D341Med (cell line): ENCODE data around the gene ACER2.
"Not testable (repeated sequence)": the region's sequence is repeated elsewhere in the genome, so short reads cannot be mapped to it uniquely, and the experiment has no call there.

ENCODE experiments used
- DNase-seq: peaks from one replicate; pipeline ENCODE4 v3.0.0; 2012; ENCODE audit warnings: low spot score

Gene ACER2

DNA sequence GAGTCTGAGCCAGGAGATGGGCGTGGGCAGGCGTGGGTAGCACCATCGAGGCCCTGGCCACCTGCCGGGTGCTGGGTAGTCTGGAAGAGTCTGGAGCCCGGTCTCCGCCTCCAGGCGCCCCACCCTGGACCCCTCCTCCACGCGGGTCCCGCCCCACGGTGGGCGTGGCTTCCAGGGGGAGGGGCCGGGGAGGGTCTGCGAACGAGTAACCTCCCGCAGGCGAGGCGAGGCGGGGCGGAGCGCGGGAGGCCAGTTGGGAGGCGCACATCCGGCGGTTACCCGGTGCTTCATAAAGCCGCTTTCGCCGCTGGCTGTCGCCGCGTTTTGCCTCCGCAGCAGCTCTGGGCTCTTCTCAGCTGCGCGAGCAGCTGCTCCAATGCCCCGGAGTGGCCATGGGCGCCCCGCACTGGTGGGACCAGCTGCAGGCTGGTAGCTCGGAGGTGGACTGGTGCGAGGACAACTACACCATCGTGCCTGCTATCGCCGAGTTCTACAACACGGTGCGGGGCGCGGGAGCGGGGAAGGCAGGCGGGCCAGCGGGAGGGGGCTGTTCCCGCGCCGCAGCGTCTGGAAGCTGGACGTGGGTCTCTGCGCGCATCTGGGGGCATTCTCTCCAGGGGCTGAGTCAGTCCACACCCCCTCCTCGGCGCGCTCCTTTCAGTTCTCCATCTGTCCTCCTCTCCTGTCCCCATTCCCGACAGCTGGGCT lies at the start of gene ACER2:
Gene ACER2 (plus strand): TSS at position 317 of the 708 bp plus-strand sequence. CDS start 76 bp downstream, at position 393.
- peak; percentile 98 for DNase-seq

DNA sequence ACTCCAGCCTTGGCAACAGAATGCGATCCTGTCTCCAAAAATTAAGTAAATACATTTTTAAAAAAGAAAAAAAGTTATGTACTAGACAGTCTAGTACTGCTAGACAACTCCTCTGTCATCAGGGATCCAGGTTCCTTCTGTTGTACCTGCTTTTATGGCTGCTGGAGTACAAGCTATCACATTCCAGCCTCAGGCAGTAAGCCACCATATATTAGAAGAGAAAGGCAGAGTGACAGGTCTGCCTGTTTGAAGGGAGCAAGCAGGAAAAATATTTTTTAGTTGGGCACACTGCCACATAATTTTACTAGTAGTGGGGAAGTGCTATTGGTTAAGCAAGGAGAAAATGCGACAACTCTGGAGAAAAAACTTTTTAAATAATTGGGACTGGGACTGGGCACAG lies 39.7 kb upstream of the ACER2 start:
- DNase-seq, result no peak

DNA sequence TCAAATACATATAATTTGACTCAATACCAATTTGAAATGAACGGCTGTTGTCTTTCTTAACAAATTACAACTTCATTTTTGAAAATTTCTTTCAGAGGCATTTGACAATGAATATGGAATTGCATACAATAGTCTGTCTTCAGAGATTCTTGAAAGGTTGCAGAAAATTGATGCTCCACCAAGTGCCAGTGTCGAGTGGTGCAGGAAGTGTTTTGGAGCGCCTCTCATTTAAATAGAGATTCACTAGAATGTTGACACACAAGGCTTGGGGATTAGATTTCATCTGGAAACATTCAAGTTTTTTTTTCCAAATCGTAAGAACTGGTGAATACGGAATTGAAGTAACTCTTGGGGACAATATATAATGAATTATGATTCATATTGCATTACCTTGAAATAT lies 36.9 kb upstream of the ACER2 start:
- peak; percentile 28 for DNase-seq

DNA sequence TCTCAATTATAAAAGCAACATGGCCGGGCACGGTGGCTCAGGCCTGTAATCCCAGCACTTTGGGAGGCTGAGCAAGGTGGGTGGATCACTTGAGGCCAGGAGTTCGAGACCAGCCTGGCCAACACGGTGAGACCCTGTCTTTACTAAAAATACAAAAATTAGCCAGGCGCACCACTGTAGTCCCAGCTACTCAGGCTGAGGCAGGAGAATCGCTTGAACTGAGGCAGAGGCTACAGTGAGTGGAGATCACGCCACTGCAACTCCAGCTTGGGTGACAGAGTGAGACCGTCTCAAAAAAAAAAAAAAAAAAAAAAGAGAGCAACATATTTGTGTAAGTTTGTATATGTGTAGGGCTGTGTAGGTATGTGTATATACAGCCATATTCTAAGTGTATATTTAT lies 36.2 kb upstream of the ACER2 start:
- no peak for DNase-seq

DNA sequence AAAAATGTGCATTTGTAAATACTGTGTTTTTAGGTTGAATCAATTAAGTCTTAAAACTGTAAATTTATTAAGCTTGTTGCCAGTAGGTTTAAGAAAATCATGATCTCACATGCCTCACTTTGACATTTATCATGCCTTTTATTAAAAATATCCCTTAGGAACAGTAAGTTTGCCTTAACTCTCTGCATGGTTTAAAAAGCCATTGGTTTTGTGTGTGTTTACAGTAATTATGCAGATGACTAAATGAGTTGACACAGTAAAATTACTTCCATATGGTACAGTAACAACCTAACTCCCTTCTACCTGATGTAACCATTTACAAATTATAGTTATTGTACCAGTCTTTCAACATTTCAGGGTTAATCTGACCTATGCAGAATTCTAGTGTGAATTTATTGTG lies 35.3 kb upstream of the ACER2 start:
- no peak for DNase-seq

DNA sequence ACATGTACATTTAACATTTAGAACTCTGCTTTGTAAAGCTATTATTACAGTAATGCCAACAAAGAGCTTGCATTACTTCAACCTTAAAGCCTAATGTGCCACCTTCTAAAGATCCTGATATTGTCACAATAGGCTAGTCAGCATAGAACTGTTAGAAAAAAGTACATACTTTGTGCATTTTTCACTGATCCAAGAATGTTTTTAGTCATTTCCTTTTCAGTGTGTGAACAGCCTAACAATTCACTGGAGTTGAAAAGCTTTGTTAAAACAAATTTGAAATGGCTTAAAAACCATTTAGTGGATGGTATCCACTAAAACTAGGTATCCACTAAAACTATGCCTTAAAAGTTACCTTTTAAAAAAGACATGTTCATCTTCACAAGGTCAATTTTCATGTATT lies 33.3 kb upstream of the ACER2 start:
- no peak for DNase-seq

DNA sequence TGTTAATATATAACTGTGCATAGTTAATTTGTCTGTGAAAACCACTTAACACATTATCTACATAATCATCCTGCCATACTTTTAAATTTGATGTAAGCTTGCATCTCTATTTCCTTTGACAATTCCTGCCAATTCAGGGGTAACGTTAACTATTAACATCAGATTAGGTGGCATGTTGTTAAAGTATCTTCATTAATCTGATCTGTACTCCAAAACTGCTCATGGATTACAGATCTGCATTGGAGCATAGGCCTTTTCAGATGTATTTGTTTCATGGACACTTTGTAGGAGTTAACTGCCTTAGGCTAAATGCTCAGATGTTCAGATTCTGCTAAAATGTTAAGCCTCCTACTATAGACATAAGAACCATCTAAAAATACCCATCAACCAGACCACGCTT lies 31.9 kb upstream of the ACER2 start:
- DNase-seq, result no peak

DNA sequence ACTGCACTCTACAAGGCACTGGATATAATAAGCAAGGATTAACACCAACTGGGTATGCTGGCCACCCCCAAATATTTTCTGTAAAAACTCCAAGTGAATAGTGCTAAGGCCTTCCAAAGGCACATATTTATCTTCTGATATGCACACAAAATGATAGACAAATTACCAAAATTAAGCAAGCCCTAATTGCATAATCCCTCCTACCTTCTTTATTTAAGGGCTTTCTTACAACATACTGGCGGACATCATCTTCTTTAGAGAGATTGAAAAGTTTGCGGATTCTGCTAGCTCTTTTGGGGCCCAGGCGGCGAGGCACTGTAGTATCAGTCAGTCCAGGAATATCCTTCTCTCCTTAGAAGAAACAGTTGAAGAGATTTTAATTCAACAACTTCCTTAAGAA lies 30.6 kb upstream of the ACER2 start:
- DNase-seq, result no peak

DNA sequence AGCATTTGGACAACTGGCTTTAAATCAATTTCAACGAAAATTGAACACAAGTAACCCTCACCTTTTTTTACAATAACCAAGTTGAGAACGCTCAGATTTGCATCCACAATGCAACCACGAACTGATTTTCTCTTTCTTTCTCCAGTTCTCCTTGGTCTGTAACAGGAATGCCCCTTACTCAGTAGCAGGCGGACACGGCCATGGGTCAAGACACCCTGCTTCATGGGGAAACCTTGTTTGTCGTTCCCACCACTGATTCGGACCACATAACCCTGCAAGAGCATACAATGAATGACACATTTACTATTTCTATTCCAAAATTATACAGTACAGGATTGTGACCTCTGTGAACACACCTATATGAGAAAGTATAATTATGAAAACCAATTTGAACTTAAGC lies 30.2 kb upstream of the ACER2 start:
- DNase-seq, result no peak

DNA sequence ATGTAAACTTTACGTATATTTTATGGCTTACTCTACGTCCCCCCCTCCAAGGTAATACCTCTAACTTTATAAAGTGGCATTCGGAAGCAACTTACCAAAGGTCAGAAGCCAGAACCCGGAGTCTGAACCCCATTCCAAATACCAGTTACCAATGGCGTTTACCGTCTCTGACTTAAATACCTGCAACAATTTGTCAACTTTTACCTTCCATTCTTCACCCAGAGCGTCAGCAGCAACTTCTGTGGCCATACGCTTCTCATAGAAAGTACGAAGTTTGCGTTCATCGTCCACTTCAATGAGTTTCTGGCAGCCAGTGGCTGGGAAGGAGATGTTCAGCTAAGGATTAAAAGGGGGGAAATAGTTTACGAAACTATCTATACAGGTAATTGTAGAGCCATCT lies 29.5 kb upstream of the ACER2 start:
- DNase-seq, result no peak

DNA sequence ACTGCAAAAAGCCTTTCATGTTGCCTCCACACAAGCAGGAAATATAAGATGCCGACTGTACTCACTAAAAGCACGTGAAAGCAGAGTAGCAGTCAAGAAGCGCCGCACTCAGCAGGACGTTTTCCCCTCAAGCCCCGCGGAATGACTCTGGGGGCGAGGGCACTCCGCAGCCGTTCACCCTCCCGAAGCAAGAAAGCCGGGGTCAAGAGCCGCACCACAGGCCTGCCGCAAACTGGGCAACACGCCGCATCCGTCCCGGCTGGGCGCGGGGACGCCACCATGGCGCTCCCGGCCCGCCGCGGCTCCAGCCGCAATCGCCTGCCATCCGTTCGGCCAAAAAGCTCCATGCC lies 29.1 kb upstream of the ACER2 start:
- DNase-seq, result peak; percentile 59

DNA sequence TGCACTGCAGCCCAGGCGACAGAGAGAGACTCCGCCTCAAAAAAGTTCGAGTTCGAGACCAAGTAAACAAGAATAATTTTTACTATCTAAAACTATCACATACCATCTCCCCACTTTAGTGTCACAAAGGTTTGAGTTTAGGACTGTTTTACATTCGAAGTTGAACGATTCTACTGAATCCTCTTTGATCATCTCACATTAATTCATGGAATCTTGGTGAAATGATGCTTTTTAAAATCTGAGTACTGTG lies 28.1 kb upstream of the ACER2 start:
- no peak for DNase-seq

DNA sequence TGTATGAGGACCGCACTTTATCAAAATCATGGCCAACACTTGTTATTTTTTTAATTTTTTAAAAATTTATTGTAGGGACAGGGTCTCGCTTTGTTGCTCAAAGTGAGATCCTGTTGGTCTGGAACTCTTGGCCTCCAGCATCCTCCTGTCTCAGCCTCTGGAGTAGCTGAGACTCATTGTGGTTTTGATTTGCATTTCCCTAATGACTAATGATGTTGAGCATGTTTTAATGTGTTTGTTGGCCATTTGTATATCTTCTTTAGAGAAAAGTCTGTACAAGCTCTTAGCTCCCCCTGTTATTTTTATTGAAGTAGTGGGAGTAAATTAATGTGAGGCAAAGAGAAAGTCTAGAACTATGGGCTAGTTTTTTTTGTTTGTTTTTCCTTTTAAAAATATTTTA lies 27.2 kb upstream of the ACER2 start:
- DNase-seq, result no peak

DNA sequence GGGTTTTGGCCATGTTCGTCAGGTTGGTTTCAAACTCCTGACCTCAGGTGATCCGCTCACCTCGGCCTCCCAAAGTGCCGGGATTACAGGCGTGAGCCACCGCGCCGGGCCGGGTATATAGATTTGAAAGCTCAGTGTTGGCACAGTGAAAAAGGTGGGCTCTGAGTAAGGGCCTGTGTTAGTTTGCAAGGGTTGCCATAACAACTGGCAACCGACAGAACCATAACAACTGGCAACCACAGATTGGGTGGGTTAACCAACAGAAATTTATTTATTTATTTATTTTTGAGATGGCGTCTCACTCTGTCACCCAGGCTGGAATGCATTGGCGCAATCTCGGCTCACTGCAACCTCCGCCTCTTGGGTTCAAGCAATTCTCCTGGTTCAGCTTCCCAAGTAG lies 23.6 kb upstream of the ACER2 start:
- not testable (repeated sequence) for DNase-seq

DNA sequence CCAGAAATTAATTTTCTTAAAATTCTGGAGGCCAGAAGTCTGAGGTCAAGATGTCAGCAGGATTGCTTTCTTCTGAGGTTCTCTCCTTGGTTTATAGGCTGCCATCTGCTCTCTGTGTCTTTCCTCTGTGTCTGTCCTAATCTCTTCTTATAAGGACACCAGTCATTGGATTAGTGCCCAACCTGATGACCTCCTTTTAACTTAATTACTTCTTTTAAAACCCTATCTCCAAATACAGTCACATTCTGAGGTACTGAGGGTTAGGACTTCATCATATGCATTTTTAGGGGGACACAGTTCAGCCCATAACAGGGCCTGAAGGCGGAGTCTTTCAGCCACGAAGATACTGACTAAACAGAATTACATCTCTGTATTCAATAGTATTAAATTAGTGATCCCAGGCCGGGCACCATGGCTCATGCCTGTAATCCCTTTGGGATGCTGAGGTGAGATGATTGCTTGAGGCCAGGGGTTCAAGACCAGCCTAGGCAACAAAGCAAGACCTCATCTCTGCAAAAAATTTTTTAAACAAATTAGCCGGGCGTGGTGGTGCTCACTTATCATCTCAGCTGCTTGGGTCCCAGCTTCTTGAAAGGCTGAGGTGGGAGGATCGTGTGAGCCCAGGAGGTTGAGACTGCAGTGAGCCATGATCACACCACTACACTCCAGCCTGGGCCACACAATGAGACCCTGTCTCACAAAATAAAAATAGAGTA lies 22.9 kb upstream of the ACER2 start:
- DNase-seq, result no peak

DNA sequence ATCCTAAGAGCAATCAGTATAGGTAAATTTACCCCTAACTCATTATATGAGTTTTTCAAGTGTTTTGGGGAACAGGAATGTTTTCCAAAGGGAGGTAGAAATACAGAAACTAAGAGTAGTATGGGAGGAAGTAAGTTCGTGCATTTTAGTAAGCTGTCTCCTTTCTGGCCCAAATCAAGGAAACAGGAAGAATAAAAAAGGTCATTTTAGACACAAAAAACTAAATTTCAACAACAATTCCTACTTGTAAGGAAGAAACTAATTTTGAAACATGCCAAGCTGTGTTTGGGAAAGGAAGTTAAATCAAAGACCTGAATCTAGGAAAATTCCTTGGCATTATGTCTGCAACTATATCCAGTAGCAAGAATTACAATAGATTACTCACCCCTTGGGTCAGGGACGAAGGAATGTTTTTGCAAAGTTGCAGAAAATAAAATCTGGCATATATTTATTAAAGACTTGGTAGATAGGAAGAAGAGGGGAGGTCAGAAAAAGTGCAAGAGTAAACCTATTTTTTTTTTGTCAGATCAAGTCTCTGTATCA lies 22.2 kb upstream of the ACER2 start:
- DNase-seq, result no peak

DNA sequence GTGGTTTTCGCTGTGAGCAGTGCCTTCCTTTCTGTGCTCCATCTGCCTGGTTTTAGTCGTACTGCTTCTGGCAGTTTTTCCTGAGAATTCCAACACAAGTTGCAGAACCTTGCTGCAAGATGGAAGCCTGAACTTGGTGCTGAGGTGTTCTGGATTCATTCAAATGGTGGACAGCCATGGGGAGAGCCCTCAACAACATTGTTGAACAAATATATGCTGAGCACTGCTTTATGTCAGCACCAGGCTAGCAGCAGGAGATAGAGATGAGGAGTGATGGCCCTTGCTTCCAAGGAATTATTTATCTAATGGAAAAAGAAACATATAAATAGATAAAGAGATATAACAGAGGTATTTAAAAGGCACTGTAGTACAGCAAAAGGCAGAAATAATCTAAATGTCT lies 21.5 kb upstream of the ACER2 start:
- no peak for DNase-seq

DNA sequence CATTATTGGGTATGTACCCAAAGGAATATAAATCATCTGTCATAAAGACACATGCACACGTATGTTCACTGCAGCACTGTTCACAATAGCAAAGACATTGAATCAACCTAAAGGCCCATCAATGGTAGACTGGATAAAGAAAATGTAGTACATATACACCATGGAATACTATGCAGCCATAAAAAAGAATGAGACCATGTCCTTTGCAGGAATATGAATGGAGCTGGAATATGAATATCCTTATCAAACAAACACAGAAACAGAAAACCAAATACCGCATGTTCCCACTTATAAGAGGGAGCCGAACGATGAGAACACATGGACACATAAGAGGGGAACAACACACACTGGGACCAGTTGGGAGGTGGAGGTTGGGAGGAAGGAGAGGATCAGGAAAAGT lies 19.3 kb upstream of the ACER2 start:
- DNase-seq, result not testable (repeated sequence)

DNA sequence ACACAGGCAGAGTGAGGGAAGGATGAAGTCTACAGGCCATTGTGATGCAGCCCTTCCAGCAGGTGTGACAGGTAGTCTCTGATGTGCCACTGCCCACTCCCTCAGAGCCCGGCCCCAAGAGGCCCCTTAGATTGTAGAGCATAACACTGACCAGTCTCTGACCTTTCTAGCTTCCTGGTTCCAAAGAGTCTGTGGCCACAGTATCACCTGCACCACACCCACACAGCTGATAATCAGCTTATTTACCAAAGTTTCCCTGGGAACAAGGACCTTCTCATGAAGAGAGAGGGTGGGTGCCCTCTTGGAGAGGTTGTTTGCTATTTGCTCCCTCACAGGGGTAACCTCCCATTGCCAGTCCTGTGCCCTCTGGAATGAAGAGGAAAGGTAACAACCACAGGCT lies 11.0 kb upstream of the ACER2 start:
- no peak for DNase-seq

DNA sequence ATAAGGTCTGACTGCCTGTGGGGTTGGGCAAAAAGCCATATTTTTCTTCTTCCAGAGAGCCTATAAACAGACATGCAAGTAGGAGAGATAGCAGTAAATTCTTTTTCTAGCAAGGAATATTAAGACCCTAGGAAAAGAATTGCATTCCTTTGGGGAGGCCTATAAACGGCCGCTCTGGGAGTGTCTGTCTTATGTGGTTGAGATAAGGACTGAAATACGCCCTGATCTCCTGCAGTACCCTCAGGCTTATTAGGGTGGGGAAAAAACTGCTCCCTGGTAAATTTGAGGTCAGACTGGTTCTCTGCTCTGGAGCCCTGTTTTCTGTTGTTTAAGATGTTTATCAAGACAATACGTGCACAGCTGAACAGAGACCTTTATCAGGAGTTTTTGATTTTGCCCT lies 5.6 kb upstream of the ACER2 start:
- not testable (repeated sequence) for DNase-seq

DNA sequence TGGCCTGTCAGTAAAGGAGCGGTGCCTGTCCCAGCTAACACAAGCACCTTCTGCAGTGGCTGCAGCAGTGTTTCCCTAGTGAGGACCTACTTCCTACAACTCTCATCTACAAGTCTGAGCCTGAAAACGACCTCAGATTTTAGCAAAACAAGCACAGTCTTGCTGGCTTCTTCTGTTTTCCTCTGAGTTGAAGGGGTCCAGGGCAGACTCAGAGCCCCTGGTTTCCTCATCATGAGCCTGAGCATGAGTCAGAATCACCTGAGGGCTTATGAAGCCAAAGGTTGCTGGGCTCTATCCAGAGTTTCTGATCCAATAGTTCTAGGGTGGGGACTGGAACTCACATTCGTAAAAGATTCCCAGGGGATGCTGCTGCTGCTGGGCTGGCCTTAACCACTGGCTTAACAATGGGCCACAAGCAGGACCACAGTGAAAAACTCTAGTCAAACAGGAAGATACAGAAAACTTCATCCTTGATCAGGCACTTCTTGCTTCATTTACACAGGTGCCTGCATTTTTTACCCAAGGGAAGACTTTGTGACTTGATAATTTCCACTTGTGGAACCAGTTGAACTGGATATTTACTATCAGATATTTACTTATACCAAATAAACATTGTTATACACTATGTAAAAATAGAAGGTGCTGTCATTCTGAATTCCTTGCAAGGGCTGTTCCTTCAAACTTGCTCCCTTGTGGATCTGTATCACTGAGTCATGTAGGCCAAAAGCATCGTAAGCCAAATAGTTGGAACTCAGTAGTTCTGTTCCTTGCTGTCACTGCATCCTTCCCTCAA lies 4.3 kb upstream of the ACER2 start:
- no peak for DNase-seq

DNA sequence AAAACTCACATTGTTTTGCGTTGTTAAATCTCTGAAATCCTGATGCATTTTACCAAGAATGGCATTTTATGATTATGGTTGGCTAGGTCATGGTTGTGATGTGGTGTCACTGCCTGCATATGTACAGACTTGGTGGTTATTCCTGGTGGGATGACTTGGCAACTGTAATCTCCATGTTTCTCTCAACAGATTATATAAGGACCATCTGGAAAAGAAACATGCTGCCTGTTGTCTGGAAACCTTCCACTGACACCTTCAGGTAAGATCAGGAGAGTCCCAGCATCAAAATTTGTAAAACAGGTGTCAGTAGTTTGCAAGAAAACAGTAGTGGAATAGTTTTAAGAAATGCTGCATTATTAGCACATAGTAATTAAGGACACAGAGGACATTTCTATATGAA lies 3.0 kb upstream of the ACER2 start:
- no peak for DNase-seq

DNA sequence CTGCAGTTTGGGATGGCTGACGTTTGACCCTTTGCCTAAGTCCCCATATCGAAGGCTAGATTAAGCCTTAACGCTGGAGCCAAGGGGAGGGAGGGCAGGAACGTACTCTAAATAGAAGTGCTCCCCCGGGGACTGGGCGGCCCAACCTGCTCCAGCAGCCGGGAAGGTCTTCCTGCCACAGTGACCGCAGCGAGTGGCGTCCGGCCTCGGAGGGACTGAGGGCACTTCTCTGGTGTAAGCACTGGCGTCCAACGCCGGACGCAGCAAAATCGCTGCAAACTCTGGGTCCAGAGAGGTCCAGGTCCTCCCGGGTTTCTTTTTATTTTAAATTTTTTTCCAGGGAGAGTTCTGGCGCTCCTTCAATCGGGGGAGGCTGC lies 505 bp upstream of the ACER2 start:
- peak; percentile 38 for DNase-seq
